Adrenal gland (tissue), 12 donors: Measurements from ENCODE around the gene NCKAP5. TPM values are rescaled to one million over a fixed set of nuclear protein-coding genes. Genes with fewer than 3 reads are reported as not detected.

Experiments
- DNase-seq, 7 donors: peaks; one replicate each; pipeline ENCODE4 v3.0.0-alpha.2; 2019 to 2020
- H3K27ac ChIP-seq, 5 donors: fragments of 200-600 bp; sonication (generic) in 4 of 5; 1 replicate in 3 of 5; 2 replicates in 2 of 5; pipeline versions ENCODE4 v1.5.1 to v1.8.0; 2016 to 2020; ENCODE audit warnings: mild to moderate bottlenecking in 1 of 5
- H3K27me3 ChIP-seq: fragments of 200-600 bp; 2 replicates; pipeline ENCODE4 v1.8.0; 2021
- H3K36me3 ChIP-seq, 2 donors: fragments of 200-600 bp; replicated peaks in 1 of 2; 1 replicate in 1 of 2; 2 replicates in 1 of 2; pipeline versions ENCODE4 v1.5.1 to v1.8.0; 2018 to 2022
- H3K4me1 ChIP-seq, 2 donors: fragments of 200-600 bp; replicated peaks in 1 of 2; 1 replicate in 1 of 2; 2 replicates in 1 of 2; pipeline versions ENCODE4 v1.5.1 to v1.8.0; 2018 to 2021
- H3K4me3 ChIP-seq, 4 donors: fragments of 200-600 bp; sonication (generic) in 3 of 4; one replicate each; pipeline ENCODE4 v1.5.1; 2016 to 2018
- H3K9me3 ChIP-seq, 3 donors: fragments of 200-600 bp; sonication (generic) in 1 of 3; replicated peaks in 1 of 3; 1 replicate in 2 of 3; 2 replicates in 1 of 3; pipeline versions ENCODE4 v1.5.1 to v1.8.0; 2016 to 2021
- CTCF ChIP-seq, 6 experiments: fragments of 450-650 bp in 4 of 6; fragments of 200-600 bp in 2 of 6; sonication (generic) in 1 of 6; IDR thresholded peaks; 1 replicate in 5 of 6; 2 replicates in 1 of 6; pipeline versions ENCODE4 v1.5.1 to v1.8.0; 2016 to 2021; ENCODE audit warnings: antibody characterized with exemption in 6 of 6, mild to moderate bottlenecking in 2 of 6, moderate library complexity in 1 of 6
- POLR2A ChIP-seq, 2 donors: fragments of 450-650 bp; IDR thresholded peaks; one replicate each; pipeline ENCODE4 v1.6.1; 2017; ENCODE audit warnings: antibody characterized with exemption in 2 of 2, mild to moderate bottlenecking in 2 of 2, moderate library complexity in 1 of 2
- WGBS, 4 donors: extraction: QIAGEN DNeasy Blood & Tissue Kit in 2 of 4; methylation state at CpG; one replicate each; pipeline versions ENCODE4 v1.1.5 to v1.1.7; 2013 to 2017; 5-methylcytosine and 5-hydroxymethylcytosine counted together
- intact Hi-C, 2 donors: fragments of 100-400 bp; cut with DNase I; formaldehyde crosslinking; loops; one replicate each; pipeline versions ENCODE4 v1.14.1 to v1.15.0; 2022 to 2023
- polyA plus RNA-seq, 3 donors: library from polyadenylated mRNA; stranded (reverse); fragments of 200-250 nt in 2 of 3; fragments of 350-450 nt in 1 of 3; fragmentation: Illumina TruSeq in 1 of 3; extraction: RNeasy Lipid Tissue Mini Kit (QIAGEN cat#74804) in 1 of 3; gene quantifications; one replicate each; pipeline ENCODE4 v1.2.3, GENCODE V29; 2013 to 2014
- total RNA-seq, 9 donors: library from RNA; depleted of rRNA in 4 of 9; stranded (reverse); fragments of >200 nt in 4 of 9; fragments of 120-200 nt in 1 of 9; fragmentation: NEBNext Ultra II Directional in 1 of 9; extraction: Animal tissue kit (Norgen Biotek cat#: 25700) in 1 of 9; gene quantifications; one replicate each; pipeline versions ENCODE4 v1.1.0 to v1.2.4, GENCODE V29; 2013 to 2023
- donor health status: healthy with polysubstance abuse.
- donor health status: Bipolar disorder and iron deficiency.
- donor health status: DM: yes; HTN: yes; CAD: no.
- donor health status: DM: no; HTN: no; CAD: no.
- donor health status: DM: no; HTN: no; CAD: no.
- donor health status: DM: yes; HTN: yes; CAD: no.

Gene NCKAP5
- total and polyA plus RNA-seq, 12 donors = 0.06 to 3.1 (median 1.1) TPM

- no peak overlapping the region for H3K4me3 ChIP-seq
- H3K9me3 ChIP-seq = no peaks in the 10 kb centered on the region
- no peak for TF ChIP-seq CTCF (IDR thresholded peaks at IDR 0.05)
- TF ChIP-seq POLR2A (IDR thresholded peaks at IDR 0.05) = no peak
- no peak for DNase-seq
- H3K27me3 ChIP-seq = no peaks in the 10 kb centered on the region
- WGBS, 4 donors = 83 to 92% (median 85%) methylated on average over 3 of the region's 3 CpGs
- no peaks in the 10 kb centered on the region for H3K36me3 ChIP-seq
- H3K27ac ChIP-seq = no peak overlapping the region
- no peaks in the 10 kb centered on the region for H3K4me1 ChIP-seq
- intact Hi-C loops = no loop called here
Measured at GRCh38 chr2:132797556-132797955, 770.7 kb downstream of the NCKAP5 start.

GRCh38 chr2:132797071-132797470, 771.2 kb downstream of the NCKAP5 start:
- H3K9me3 ChIP-seq = no peaks in the 10 kb centered on the region
- intact Hi-C loops = no loop called here
- H3K27me3 ChIP-seq = no peaks in the 10 kb centered on the region
- TF ChIP-seq POLR2A (IDR thresholded peaks at IDR 0.05) (no peak), CTCF (IDR thresholded peaks at IDR 0.05) (no peak)
- H3K4me3 ChIP-seq = no peak overlapping the region
- H3K27ac ChIP-seq = no peak overlapping the region
- DNase-seq = no peak
- H3K36me3 ChIP-seq = no peaks in the 10 kb centered on the region
- H3K4me1 ChIP-seq = no peaks in the 10 kb centered on the region
- 50 to 67% (median 55%) methylated on average over 3 of the region's 3 CpGs for WGBS, 4 donors

GRCh38 chr2:132795220-132795619, 773.0 kb downstream of the NCKAP5 start:
- intact Hi-C loops = no loop called here
- no peaks in the 10 kb centered on the region for H3K9me3 ChIP-seq
- H3K27me3 ChIP-seq = no peaks in the 10 kb centered on the region
- no peak overlapping the region for H3K4me3 ChIP-seq
- H3K27ac ChIP-seq = no peak overlapping the region
- H3K4me1 ChIP-seq = no peaks in the 10 kb centered on the region
- no peak for DNase-seq
- no peak for TF ChIP-seq POLR2A (IDR thresholded peaks at IDR 0.05)
- TF ChIP-seq CTCF (IDR thresholded peaks at IDR 0.05) = no peak
- WGBS, 4 donors = 74 to 88% (median 81%) methylated on average over 2 of the region's 2 CpGs
- no peaks in the 10 kb centered on the region for H3K36me3 ChIP-seq

GRCh38 chr2:132793532-132793931, 774.7 kb downstream of the NCKAP5 start:
- TF ChIP-seq CTCF (IDR thresholded peaks at IDR 0.05) (no peak), POLR2A (IDR thresholded peaks at IDR 0.05) (no peak)
- intact Hi-C loops = no loop called here
- Histone ChIP-seq H3K4me1 (no peaks in the 10 kb centered on the region), H3K36me3 (no peaks in the 10 kb centered on the region), H3K4me3 (no peak overlapping the region), H3K27me3 (no peaks in the 10 kb centered on the region), H3K27ac (no peak overlapping the region), H3K9me3 (no peaks in the 10 kb centered on the region)
- WGBS, 4 donors = 83 to 89% (median 85%) methylated on average over 8 of the region's 8 CpGs
- DNase-seq = no peak
